HG03354 (cell line): ENCODE measurements around the gene TFR2.

Experiments used
- ATAC-seq: cut with Tn5 transposase; IDR thresholded peaks from one replicate; pipeline ENCODE4 v1.9.1; 2021; ENCODE audit warnings: mild to moderate bottlenecking; ENCODE audit not compliant: unreplicated experiment, poor library complexity, severe bottlenecking

Gene TFR2

GRCh38 chr7:100641463-100641859, at the start of gene TFR2:
Gene TFR2 (minus strand): TSS chr7:100641552. CDS start chr7:100641509, 43 bp downstream.
- ATAC-seq, result no peak

DNA sequence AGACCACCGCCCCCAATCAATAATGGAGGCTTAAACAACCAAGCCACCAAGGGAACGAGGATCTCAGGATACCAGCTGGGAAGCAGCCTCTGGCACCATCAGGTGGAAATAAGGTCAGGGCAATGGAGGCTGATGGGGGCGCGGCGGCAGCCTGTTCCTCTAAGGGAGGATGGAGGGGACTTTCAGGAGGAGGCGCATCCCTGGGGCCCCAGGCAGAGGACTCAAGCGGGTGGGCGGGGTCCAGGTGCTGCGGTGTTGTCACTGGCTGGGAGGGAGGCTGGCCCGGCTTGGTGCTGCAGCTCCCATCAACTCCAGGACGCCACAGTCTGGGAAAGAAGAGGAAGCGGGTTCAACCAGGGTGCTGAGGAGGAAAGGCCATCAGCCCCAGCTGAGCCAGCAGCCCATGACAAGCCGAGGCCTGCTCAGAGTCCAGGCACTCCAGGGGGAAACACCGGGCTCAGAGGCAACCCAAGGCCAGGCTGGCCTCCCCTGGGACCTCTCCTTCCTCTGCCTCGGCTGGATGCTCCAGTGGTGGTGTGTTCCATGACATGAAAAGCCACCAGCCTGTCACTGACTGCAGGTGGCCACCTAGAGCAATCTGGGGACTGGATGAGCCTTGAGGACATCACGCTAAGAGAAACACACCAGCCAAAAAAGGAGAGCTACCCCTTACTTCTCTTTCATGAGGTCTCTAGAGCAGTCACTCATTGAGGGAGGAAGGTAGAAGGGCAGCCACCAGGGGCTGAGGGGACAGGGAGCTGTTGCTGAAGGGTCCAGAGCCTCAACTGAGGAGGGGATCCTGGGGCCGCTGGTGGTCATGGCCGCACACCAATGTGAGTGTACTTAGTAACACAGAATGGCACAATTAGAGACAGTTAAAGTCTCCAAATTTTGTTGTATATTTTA, 48.1 kb upstream of the TFR2 start:
- ATAC-seq, result no peak

GRCh38 chr7:100688326-100688860, 47.0 kb upstream of the TFR2 start:
- ATAC-seq, result no peak

- no peak for ATAC-seq
Observed at GRCh38 chr7:100687751-100688300, 46.5 kb upstream of the TFR2 start.

- ATAC-seq, result no peak
Observed at GRCh38 chr7:100687261-100687660, 45.9 kb upstream of the TFR2 start.

DNA sequence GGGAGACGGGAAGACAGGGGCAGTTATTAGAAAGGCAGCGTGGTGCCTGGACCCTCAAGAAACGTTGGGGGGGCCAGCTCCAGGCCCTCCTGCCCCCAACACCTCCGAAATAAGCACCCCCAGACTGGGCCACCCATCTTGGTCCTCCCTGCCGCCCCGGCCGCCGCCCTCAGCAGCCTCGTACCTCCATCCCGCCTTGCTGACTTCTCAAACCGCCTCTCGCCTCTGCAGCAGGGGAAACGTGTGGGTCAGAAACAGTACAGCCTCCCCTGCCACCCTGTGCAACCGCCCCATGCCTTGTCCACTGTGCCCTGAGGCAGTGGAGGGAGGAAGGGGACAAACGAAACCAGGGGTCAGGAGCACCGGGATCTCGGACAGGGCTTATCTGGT, 45.5 kb upstream of the TFR2 start:
- no peak for ATAC-seq

DNA sequence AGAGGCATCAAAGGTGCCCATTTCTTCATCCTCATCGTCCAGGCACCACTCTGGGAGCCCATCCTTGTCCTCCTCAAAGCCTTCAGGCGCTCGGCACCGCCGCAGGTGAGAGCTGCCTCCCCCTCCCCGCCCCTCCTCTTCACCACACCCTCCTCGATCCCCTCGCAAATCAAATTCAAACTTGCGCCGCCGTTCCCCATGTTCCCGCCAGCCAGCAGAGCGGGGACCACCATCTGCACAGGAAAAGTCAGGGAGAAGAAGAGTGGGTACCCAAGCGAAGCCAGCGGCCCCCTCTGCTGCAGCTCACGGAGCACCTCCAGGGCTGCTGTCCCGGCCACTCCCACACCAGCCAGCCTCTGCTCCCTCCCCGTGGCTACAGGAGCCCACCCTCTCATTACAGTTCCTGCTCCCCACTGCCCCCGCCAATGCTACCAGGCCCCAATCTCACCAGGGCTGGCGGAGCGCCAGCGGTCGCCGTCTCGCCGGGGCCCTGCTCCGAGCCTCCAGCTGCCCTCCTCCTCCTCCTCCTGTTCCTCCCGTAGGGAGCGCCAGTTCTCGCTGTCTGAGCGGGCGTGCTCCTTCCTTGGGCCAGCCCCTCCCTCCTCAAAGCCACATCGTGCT, 45.0 kb upstream of the TFR2 start:
- ATAC-seq, result no peak

GRCh38 chr7:100685631-100686145, 44.3 kb upstream of the TFR2 start:
- no peak for ATAC-seq

DNA sequence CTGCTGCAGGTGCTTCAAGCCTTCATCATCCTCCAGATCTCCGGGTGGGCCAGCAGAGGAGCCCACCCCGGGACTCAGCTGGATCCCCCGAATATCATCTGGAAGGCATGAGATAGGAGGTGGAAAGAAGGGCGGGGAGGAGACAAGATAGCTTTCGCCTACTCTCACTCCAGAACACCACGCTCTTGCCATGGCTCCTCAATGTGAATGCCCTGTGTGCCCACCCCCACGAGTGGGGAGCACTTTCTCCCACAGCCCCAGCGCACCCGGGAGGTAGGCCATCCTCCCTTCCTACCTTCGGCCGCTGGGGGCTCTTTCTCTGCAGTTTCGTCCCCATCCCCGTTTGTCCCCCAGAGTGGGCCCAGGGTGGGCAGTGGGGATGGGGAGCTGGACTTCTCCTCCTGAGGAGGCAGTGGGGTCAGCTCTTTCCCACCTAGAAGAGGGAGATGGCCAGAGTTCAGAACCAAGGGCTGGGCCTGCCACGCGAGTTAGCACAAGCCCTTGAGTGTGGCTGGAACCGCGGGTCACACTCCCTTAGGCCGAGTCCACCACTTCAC, 43.8 kb upstream of the TFR2 start:
- ATAC-seq, result no peak

GRCh38 chr7:100684534-100685042, 43.2 kb upstream of the TFR2 start:
- ATAC-seq, result no peak

DNA sequence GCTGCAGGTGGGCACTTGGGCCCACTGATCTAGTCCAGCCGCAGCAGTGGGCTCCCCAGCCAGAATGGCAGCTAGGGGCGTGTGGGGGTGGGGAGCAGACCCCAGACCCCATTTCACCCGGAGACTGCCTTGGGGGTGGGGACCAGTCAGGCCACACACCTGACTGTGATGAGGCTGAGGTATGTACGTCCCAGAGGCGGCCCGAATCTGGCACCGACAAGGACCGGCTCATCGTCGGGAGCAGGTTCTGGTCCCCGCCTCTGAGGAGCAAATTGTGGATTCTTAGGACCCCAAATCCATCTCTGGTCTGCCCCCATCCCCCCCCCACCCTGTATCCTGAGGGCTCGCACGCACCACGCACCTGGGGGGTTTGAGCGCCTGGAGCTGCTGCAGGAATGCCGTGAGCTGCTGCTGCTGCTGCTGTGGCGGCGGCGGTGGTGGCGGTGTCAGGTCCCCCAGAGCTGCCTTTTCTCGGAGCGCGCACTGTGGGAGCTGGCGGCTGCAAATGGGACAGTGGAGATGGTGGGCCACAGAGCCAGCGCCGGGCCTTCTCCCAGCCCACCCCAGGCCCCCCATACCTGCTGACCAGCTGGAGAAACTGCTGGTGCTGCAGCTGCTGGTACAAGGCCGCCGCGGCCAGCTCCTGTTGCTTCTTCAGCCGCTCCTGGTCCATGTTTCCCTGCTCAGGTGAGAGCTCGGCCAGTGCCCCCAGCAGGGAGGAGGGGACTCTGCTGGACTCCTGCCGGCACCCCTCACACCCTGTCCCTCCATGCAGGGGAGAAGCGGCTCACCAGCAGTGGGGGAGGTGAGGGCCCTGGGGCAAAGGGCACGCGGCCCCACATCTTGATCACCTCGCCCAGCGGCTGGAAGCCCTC, 42.5 kb upstream of the TFR2 start:
- no peak for ATAC-seq

DNA sequence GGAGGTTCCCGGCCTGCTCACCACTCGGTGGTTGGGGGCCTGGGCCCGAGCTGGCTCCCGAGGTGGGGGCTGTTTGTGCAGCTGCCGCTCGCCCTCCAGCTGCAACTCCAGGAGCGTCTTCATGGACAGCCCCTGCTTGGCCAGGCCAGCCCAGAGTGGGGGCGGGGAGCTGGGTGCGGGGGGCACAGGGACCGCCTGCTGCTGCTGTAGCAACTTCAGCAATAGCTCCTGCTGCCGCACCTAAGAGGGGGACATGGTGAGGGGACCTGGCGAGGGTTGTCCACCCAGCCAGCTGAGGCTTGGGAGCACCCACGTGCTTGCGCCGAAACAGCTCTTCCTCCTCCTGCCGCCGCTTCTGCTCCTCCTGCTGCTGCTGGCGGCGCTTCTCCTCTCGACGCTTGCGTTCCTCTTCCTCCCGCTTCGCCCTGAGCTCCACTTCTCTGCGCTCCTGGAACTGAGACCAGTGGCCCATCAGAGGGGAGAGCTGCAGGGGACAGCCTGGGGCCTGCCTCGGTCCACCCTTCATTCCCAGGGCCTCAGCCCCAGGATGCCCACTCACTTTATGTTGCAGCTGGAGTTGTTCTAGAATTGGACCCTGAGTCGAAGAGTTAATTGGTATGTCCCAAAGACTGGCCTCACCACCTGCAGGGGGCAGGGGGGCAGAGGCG, 41.8 kb upstream of the TFR2 start:
- no peak for ATAC-seq

GRCh38 chr7:100682228-100682741, 40.9 kb upstream of the TFR2 start:
- ATAC-seq, result no peak

- ATAC-seq, result no peak
Observed at GRCh38 chr7:100681491-100682227, 40.3 kb upstream of the TFR2 start.

- ATAC-seq, result no peak
Observed at GRCh38 chr7:100680576-100681271, 39.4 kb upstream of the TFR2 start.

GRCh38 chr7:100679927-100680575, 38.7 kb upstream of the TFR2 start:
- ATAC-seq, result no peak
